HG03139 (cell line): ENCODE data around the gene ROM1.
"Not testable (repeated sequence)": the region's sequence is repeated elsewhere in the genome, so short reads cannot be mapped to it uniquely, and the experiment has no call there.

Experiments
- ATAC-seq: cut with Tn5 transposase; IDR thresholded peaks from one replicate; pipeline ENCODE4 v1.9.1; 2021; ENCODE audit not compliant: unreplicated experiment

Gene ROM1, protein sequence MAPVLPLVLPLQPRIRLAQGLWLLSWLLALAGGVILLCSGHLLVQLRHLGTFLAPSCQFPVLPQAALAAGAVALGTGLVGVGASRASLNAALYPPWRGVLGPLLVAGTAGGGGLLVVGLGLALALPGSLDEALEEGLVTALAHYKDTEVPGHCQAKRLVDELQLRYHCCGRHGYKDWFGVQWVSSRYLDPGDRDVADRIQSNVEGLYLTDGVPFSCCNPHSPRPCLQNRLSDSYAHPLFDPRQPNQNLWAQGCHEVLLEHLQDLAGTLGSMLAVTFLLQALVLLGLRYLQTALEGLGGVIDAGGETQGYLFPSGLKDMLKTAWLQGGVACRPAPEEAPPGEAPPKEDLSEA

GRCh38 chr11:62612366-62613290 is at the start of gene ROM1, which contains the start of gene EML3:
Gene ROM1, plus strand, starts transcription at chr11:62613257. Its CDS starts 25 bp downstream, at chr11:62613282.
Gene EML3, minus strand, starts transcription at chr11:62612775. Its CDS starts 318 bp downstream, at chr11:62612457.
- peak; percentile 49 for ATAC-seq

- ATAC-seq: no peak
Observed at GRCh38 chr11:62565100-62565802, 47.8 kb upstream of the ROM1 start.

- no peak for ATAC-seq
Observed at GRCh38 chr11:62566247-62566646, 46.8 kb upstream of the ROM1 start.

GRCh38 chr11:62567018-62567633 is 45.9 kb upstream of the ROM1 start:
- no peak for ATAC-seq

DNA sequence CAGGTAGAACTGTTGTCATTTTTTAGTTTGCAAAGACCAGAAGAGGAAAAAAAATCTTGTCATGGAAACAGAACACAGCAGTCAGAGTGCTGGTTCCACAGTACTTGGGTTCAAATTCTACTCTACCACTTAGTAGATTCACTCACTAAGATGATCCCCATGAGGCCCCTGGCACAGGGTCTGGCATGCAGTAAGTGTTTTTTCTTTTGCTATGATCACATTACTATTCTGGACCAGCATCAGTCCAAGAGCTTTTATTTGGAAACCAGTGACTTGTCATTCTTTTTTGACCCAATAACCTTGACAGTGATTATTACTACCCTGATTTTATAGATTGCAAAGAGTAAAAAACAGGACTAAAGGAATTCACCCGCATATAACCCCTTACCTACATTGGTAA is 43.4 kb upstream of the ROM1 start:
- ATAC-seq: no peak

DNA sequence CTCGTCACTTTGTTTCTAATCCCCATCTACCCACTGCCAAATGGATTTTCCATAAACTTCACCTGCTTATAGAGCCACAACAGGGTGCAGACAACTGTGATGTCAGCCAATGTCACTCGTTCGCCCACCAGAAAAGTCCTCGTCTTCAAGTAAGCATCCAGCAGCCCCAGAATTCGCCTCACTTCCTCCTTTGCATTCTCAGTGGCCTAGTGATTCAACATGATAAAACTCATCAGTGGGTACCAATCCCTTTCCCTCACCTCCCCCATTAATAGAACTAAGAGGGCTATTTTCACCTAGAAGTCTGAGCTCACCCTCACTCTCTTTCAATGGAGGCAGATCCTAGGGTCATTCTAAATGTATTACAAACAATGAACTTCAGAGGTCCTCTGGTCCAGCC is 42.2 kb upstream of the ROM1 start:
- not testable (repeated sequence) for ATAC-seq

DNA sequence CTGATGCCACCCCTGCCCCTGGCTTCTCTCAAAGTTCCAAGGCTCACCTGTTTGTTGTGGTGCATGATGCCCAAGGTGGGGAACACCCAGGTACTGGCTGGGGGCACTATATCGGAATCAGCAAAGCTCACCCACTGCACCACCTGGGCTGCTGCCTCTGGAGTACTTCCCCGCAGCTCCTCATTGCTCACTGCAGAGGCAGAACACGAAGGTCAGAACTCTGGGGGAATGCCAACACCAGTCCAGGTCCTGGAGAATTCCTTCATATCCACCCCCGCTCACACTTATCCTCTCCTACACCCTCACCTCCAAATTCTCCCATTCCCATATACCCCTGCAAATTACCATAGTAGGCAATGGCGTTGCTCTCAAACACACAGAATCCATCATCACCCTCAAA is 41.6 kb upstream of the ROM1 start:
- not testable (repeated sequence) for ATAC-seq

DNA sequence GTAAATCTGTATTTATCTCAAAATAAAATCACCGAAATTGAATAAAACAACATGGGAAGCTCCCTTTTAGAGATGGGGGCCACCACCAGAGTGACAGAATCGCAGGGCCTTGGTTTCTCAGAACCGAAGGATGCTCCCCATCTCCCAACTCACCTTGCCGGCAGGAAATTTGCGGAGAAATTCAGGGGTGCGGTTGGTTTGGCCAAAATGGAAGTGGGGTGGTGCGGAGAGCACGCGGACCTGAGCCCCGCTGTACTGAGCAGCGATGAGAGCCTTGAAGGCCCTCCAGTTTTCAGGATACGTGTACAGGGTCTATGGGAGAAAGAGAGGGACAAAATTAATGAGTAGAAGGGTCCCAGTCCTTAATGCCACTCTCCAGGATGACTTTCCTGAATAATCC is 40.6 kb upstream of the ROM1 start:
- ATAC-seq: no peak

- no peak for ATAC-seq
Observed at GRCh38 chr11:62573006-62573591, 40.0 kb upstream of the ROM1 start.

DNA sequence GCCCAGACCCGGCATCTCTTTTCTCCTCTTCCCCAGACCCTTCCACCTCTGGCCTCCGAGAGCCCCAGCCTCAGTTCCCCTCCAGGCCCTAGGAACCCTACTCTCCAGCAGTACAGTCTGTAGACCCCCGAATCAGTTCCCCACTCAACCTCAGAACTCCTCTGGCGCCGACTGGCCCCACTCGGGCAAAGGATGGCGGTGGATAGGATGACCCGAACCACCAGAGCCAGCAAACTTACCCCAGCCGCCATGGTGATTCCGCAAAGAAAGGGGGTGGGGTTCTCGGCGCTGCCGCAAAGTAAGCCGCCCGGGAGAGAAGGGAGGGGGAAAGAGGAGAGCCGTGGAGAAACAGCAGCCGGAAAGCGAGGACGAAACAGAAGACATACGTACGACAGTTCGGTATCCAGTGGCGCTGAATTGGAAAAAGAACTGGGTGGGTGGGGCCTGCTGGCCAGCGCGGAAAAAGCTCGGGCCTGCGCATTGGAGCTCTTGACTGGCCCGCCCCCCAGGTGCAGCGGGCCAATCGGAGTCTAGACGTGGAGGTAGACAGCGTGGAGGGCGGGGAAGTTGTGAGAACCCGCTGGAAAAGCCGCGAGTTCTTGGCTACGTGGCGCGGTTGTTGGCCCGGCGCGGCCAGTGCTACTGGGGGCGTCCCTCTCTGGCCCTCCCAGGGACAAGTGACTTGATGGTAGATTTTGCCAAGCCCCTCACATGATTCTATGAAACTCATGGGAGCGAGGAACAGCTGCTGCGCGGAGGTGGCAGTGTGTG is 39.3 kb upstream of the ROM1 start, which contains the start of gene EEF1G:
EEF1G (minus strand) TSS at position 300 of the 771 bp plus-strand sequence; CDS start at position 251, 49 bp downstream.
- ATAC-seq: peak; percentile 80

DNA sequence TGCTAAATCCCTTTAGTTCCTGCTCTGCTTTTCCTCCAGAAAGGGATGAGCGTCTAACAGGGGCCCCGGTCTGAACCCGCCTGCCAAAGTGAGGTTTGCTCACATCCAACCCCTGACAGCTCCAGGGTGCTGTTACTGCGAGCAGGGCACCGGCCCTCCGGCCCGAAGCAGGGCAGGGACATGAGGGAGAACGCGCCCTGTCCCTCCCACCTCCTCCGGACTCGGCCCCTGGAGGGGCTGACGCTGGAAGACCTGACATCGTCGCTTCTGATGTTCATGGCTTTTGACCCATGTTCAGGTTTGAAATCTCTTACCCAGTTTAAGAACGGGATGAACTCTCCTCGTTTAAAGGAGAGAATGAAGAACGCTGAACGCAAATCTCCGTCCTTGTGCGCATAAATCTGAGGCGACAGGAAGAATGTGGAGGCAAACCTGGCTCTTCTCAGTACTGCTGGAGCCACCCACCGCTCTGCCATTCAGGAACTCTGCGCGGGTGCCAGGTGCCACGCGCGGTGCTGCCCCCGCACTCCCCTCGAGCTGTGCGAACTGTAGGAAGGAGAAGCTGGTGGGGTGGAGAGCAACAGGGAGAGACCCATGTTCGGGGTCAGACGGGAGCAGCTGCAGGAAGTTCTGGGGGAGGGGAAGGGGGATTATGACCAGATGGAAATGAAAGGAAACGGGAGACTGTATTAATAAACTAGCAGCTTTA is 38.5 kb upstream of the ROM1 start:
- ATAC-seq: peak; percentile 3

- no peak for ATAC-seq
Observed at GRCh38 chr11:62575156-62575555, 37.9 kb upstream of the ROM1 start.

DNA sequence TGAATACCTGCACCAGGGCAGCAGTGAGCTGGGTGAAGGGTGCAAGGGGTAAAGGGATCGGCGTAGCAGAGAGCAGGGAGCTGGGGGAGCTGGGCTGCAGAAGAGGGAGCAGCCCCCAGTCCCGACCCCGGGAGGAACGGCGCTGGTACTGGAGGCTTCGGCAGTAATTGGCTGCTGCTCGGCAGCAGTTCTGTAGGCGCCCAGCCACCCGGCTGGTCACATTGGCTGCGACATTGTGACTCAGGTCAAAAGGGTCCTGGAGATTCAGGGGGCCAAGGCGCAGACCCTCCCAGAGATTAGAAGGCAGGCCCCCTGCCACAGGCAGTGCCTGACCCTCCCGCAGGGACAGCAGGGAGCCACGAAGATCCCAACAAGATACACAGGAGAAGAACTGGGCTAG is 37.2 kb upstream of the ROM1 start:
- ATAC-seq: no peak

- ATAC-seq: no peak
Observed at GRCh38 chr11:62577046-62577714, 35.9 kb upstream of the ROM1 start.

- ATAC-seq: no peak
Observed at GRCh38 chr11:62578541-62578940, 34.5 kb upstream of the ROM1 start.

- no peak for ATAC-seq
Observed at GRCh38 chr11:62579252-62579651, 33.8 kb upstream of the ROM1 start.

DNA sequence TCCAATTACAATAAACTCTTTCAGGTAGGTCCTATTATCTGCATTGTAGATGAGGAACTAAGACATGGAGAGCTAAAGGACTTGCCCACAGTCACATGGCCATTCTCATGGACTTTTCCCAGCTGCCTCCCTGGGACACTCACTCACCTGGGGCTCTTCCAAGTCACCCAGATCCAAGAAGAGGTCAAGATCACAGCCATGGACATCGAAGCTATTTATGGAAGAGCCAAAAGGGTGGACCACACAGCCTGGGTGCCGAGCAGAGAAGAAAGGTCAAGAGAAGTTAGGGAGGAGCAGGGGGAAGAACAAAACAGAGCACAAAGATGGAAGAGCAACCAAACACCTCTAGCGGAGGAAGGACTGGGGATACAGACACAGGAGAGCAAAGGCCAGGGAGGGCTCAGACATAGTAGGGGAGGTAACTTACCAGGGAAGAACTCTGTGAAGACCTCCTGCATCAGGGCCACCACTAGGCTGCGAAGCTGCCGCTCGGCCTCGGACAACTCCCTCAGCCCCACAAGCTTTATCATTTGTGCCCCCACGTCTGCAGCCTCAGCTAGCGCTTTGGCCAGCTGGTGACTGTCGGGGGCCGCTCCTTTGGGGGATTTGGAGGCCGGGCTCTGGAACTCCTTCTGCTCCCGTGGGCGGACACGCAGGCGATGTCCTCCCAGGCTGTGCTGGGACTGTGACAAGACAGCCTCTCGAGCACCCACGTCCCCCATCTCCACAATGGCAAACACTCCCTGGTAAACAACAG is 31.9 kb upstream of the ROM1 start:
- ATAC-seq: no peak

GRCh38 chr11:62581735-62582134 is 31.3 kb upstream of the ROM1 start:
- not testable (repeated sequence) for ATAC-seq
